ENCODE data around the gene MAML3. TPM values are rescaled to one million over a fixed set of nuclear protein-coding genes. Genes with fewer than 3 reads are reported as not detected.

Gene MAML3
- total and polyA plus RNA-seq, 2 experiments from 2014 or later: 1.7 to 6.5 TPM

- TF ChIP-seq ZNF462 (CRISPR knock-in tag; IDR thresholded peaks at IDR 0.05) (no peak; the same call in 1 of the 2 replicates), REST (IDR thresholded peaks at IDR 0.05; ENCODE audit: unreplicated experiment) (no peak), ETS1 (IDR thresholded peaks at IDR 0.05) (no peak), JUNB (IDR thresholded peaks at IDR 0.05; ENCODE audit: unreplicated experiment) (no peak), CTCF (conservative IDR thresholded peaks at IDR 0.05; ENCODE audit: low read depth in 2 of 2) (no peak), NANOG (IDR thresholded peaks at IDR 0.05; ENCODE audit: borderline replicate concordance) (no peak), ZNF331 (CRISPR knock-in tag; IDR thresholded peaks at IDR 0.05; ENCODE audit: low read depth) (no peak)
These were observed 329.0 kb downstream of the MAML3 start (continued) for GRCh38 chr4:139824882-139825522.
